NCI-H1092 (cell line): Measurements from ENCODE around the gene MPV17L2.

ENCODE experiments used
- DNase-seq: peaks from one replicate; lab custom pipeline; 2025; lab: John Stamatoyannopoulos, UW

MPV17L2 gene

GRCh38 chr19:18160971-18161635 is 31.9 kb upstream of the MPV17L2 start:
- peak; percentile 52 for DNase-seq

GRCh38 chr19:18161636-18162002 is 31.4 kb upstream of the MPV17L2 start:
- DNase-seq = no peak

- DNase-seq = no peak
Measured at GRCh38 chr19:18164072-18164471, 28.9 kb upstream of the MPV17L2 start.

GRCh38 chr19:18165794-18166544 is 27.0 kb upstream of the MPV17L2 start:
- DNase-seq = no peak

- no peak for DNase-seq
Measured at GRCh38 chr19:18167011-18167410, 26.0 kb upstream of the MPV17L2 start.

GRCh38 chr19:18167975-18168645 is 24.9 kb upstream of the MPV17L2 start:
- peak; percentile 7 for DNase-seq

GRCh38 chr19:18168673-18169381 is 24.2 kb upstream of the MPV17L2 start:
- no peak for DNase-seq

- no peak for DNase-seq
Measured at GRCh38 chr19:18170714-18171255, 22.2 kb upstream of the MPV17L2 start.

GRCh38 chr19:18171605-18172327 is 21.3 kb upstream of the MPV17L2 start:
- no peak for DNase-seq

GRCh38 chr19:18172331-18173053 is 20.5 kb upstream of the MPV17L2 start:
- no peak for DNase-seq

- no peak for DNase-seq
Measured at GRCh38 chr19:18173054-18173571, 19.9 kb upstream of the MPV17L2 start.

GRCh38 chr19:18173572-18174288 is 19.3 kb upstream of the MPV17L2 start, which contains the start of gene IFI30:
IFI30 (plus strand) TSS chr19:18173813; CDS start chr19:18173842, 29 bp downstream.
- peak; percentile 12 for DNase-seq

- no peak for DNase-seq
Measured at GRCh38 chr19:18174983-18175382, 18.0 kb upstream of the MPV17L2 start.

- DNase-seq = no peak
Measured at GRCh38 chr19:18176367-18177310, 16.4 kb upstream of the MPV17L2 start.

- DNase-seq = no peak
Measured at GRCh38 chr19:18179957-18180356, 13.1 kb upstream of the MPV17L2 start.

- no peak for DNase-seq
Measured at GRCh38 chr19:18183529-18183928, 9.5 kb upstream of the MPV17L2 start.

- no peak for DNase-seq
Measured at GRCh38 chr19:18185538-18185937, 7.5 kb upstream of the MPV17L2 start.

GRCh38 chr19:18190278-18190677 is 2.7 kb upstream of the MPV17L2 start:
- DNase-seq = no peak

- DNase-seq = no peak
Measured at GRCh38 chr19:18191640-18192062, 1.4 kb upstream of the MPV17L2 start.
